ENCODE data around the gene LAMA4.

LAMA4 gene

DNA sequence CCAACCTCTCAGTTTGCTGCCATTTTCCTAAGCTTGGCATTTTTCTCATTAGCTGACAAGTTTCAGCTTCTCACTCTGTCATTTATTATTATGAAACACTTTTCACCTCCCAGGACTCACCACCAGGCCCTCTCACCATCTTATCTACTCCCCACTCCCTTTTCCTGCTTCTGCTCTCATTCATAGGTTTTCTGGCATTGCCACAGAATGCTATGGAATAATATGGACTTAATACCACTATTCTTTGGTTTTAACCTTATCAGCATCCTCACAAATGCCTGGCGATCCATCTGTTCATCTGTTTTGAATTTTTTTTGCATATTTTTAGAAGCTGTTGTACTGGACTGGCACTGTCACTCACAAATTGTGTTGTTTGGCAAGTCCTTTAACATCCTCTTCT, 16.4 kb upstream of the LAMA4 start:
- DNase-seq: no peak

GRCh38 chr6:112269979-112270566, 15.7 kb upstream of the LAMA4 start:
- DNase-seq: no peak

DNA sequence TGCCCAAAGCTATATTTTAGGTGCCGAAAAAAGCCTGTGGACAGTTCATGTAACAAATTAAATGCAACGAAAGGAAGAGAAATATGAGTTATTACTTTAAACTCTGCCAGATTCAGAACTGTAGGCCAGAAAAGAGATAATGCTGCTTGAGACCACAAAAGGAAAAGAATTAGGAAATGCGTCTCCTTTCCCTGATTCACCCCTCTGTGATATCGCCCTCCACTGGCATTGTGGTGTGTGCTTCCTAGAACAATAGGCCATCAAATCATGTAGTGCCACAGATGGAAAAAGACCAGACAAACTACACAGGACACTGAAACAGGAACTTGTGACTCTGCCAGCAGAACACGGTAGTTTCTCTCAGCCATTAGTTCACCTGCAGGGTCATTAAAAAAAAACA, 14.7 kb upstream of the LAMA4 start:
- DNase-seq: peak; percentile 20

GRCh38 chr6:112268654-112269053, 14.3 kb upstream of the LAMA4 start:
- no peak for DNase-seq

GRCh38 chr6:112268019-112268418, 13.7 kb upstream of the LAMA4 start:
- DNase-seq: no peak

GRCh38 chr6:112266331-112266730, 12.0 kb upstream of the LAMA4 start:
- DNase-seq: no peak

GRCh38 chr6:112259337-112259675, 4.9 kb upstream of the LAMA4 start:
- DNase-seq: no peak

GRCh38 chr6:112258642-112259336, 4.4 kb upstream of the LAMA4 start:
- DNase-seq: no peak

GRCh38 chr6:112257178-112257855, 3.0 kb upstream of the LAMA4 start:
- DNase-seq: no peak

DNA sequence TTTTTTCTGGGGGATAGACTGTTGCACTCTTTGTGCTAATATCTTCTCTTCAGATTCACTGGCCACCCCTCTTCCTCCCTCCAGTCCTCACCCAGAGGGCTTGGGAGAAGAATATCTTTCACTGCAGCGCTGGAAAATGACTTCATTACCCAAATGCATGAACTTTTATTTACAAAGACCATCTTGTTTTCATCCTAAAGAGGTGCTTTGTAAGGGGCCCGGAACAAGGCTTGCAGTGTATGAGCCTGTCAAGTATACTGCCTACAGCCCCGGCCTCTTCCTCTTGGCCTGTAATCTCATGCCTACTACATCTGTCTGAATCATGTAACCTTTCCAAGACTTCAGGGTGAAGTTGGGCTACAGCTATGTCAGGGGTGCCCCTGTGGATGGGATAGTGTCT, 554 bp upstream of the LAMA4 start:
- no peak for DNase-seq

- no peak for DNase-seq
Observed at GRCh38 chr6:112253498-112253840, 898 bp downstream of the LAMA4 start.

- no peak for DNase-seq
Observed at GRCh38 chr6:112252571-112253497, 1.5 kb downstream of the LAMA4 start.

DNA sequence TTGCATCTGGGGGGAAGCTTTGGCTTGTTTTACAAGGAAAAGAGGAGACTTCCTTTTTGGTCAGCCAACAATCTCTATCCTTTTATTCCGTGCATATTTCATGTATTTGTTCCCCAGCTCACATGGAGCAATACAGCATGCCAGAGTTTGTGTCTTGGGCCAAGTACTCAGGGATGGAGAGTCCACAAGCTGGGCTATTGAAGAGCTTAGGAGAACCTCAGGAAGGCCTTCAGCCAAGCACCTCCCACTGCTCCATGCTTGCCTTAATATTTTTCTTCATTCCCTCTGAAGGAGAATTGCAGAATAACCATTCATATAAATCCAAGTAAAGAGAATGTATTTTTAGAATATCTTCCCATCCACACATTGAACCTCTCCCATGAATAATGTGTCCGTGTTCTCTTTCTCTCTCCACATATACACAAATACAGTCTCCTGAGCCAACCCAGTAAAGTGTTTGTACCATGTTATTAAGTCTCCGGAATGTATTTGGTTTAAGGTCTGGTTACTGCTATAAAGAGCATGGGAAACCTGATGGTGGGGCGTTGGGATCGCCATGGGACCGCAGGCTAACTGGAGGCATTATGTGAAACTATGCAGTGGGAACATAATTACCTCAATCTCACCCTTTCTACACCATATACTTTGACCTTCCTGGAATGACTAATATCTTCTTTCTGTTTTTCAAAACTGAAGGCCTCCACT, 3.0 kb downstream of the LAMA4 start:
- no peak for DNase-seq

GRCh38 chr6:112249489-112249888, 4.9 kb downstream of the LAMA4 start:
- no peak for DNase-seq

DNA sequence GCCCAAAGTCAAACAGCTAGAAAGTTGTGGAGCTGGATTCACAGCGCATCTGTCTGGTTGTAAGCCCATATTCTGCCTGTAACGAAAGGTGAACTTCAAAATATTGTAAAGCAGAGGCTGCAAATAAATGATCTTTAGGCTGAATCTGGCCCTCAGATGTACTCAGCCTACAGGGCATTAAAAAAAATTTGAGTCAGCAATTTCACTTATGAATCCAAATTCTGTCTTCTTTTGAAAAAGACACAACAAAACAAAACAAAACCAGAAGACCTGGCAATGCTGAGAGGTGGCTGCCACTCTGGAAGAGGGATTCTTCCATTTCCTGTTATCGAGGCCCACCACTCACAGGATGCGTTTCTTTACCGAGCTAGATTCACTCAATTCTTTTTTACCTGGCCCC, 7.1 kb downstream of the LAMA4 start:
- DNase-seq: no peak

DNA sequence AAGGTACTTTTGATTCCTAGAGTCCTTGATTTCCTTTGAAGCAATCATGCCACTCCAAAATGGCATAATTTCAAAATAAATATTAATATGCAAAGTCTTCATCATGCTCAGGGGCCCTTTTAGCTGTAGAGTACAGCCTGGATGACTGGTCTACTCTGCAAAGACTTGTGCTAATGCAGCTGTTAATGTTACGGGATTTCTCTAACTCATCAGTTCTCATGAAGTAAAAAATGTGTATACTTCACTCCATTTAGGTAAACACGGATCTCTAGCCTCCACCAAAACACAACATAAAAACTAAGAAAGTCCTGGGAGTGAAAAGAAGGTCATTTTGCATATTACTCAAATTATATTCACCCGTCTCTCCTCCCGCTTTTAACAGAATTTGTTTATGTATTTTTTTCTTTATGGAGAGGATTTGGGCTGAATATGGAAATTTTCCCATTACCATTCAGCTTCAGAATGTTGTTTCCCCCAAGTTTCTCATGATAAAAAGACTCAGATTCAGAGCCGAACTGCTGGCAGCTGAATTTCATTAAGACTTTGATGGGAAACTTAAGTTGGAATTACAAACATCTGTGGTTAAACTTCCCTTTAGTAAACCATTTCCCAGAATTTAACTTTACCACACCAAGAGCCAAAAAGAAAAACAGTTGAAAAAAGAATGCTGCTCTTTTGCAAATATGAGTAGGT, 8.7 kb downstream of the LAMA4 start:
- DNase-seq: no peak

GRCh38 chr6:112243861-112244827, 10.2 kb downstream of the LAMA4 start:
- DNase-seq: no peak

- DNase-seq: no peak
Observed at GRCh38 chr6:112241820-112242429, 12.4 kb downstream of the LAMA4 start.

- DNase-seq: no peak
Observed at GRCh38 chr6:112237595-112237994, 16.8 kb downstream of the LAMA4 start.

DNA sequence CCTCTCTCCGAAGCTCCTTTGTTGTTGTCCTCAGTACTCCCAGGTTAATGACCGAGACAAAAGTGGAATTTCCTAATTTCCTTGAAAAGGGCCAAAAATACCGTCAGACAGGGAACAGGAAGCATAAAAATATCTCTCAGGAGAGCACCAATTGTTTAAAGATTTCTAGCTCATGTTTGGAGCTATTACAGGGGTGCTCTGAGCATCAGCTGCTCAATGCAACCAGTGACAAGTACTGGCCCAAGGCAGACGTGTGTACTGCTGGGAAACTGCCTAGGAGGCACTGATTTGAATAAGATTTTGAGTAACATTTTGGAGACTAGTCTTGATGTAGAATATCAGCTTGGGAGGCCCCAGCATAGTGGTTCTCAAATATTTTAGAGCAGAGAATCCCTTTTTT, 17.3 kb downstream of the LAMA4 start:
- DNase-seq: no peak

- no peak for DNase-seq
Observed at GRCh38 chr6:112235956-112236355, 18.4 kb downstream of the LAMA4 start.
